Activated CD4-positive, CD25-positive, alpha-beta regulatory T cell treated with anti-CD3 and anti-CD28 coated beads, Interleukin-2, amount 50 U/mL, for 24 hours (primary cell): ENCODE data around the gene TMEM107.
A peak's percentile ranks its signal among the peaks of the same experiment; 100 is the strongest.

Experiments used
- ATAC-seq, 2 donors: fragments of 150-1000 bp; cut with Tn5 transposase; one replicate each; pipeline ENCODE4 v1.10.0; 2021; ENCODE audit warnings: mild to moderate bottlenecking in 1 of 2, moderate library complexity in 1 of 2

The TMEM107 gene

DNA sequence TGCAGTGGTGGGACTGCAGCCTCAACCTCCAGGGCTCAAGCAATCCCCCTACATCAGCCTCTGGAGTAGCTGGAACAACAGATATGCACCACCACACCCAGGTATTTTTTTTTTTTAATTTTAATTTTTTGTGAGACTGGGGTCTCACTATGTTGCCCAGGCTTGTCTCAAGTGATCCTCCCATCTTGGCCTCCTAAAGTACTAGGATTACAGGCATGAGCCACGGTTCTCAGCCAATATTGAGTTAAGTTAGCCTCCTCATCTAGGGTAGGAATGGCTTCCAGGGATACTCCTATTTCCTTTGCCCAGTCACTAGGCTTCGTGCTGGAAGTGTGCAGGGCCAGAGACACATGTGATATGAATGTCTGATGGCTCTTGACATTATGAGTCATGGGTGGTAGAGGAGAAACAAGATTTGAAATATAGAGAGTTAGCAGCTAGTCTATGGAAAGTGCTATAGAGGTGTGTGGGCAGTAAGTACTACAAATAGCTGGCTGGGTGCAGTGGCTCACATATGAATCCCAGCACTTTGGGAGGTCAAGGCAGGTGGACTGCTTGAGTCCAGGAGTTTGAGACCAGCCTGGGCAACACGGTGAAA, 44.2 kb downstream of the TMEM107 start:
- peak; percentile 41 to 60 for ATAC-seq

DNA sequence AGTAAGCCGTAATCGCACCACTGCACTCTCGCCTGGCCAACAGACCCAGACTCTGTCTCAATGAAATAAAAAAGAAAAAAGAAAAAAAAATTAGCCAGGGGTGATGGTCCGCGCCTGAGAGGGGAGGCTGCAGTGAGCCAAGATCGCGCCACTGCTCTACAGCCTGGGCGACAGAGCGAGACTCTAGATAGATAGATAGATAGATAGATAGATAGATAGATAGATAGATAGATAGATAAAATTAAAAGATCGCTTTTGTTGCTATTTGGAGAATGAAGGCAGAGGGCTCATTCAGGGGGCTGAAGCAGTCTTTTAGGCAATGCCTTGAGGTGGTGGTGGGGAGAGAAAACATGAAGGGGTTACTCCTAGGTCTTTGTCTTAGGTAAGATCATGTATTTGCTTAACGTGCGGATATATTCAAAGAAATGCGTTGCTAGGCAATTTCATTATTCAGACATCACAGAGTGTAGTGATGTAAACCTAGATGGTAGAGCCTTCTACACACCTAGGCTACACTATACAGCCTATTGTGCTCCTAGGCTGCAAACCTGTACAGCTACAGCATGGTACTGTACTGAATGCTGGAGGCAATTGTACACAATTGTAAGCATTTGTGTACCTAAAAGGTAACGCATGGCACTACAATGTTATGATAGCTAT, 47.9 kb downstream of the TMEM107 start:
- no peak for ATAC-seq

DNA sequence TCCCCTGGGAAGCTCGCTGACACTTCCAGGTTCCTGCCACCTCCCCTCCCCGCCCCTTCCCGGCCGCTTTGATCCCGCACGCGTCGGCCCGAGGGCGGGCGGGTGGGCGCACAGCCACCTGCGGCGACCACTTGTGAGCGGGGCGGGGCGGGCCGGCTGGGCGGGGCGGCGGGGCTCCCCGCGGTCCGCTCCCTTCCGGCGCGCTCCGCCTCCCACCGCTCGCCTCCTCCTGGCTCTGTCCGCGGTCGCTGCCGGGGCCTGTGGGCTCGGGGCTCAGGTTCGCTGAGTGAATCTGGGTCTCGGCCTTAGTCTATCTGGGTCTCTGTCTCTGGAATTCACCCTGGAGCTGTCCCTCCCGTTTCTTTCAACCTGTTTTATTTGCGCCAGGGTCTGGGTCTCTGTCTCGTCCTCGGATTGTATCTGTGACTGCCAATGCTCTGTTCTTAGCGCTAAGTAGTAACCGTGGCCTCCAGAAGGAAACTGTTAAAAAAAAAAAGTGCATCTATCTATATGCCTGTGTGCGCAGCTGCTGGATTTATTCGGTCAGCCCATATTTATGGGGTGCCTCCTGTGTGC, 49.6 kb downstream of the TMEM107 start:
- ATAC-seq, result peak; percentile 29 to 37

DNA sequence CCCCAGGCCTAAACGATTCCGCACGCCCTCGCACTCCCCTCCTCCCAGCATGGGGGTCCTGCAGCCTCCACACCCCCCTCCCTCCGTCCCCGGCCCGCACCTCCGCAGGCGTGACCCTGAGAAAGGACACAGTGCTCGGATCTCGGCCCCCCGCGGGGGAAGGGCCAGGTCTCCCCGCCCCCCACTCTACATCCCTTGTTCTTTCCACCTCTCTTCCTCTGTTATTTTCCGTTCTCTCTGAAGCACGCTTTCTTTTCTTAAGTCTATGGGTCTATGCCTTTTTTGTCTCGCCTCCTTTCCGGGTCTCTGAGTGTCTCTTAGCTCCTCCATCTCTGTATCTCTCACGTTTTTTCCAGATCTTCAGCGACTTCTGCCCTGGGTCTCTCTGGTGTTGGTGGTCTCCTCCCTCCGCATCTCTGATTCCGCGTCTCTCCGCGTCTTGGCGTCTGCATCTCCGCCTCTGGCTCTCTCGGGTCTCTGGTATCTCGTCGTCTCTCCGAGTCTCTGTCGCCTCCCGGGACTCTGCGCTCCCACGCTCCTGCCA, 50.2 kb downstream of the TMEM107 start:
- ATAC-seq, result peak; percentile 2 to 13

DNA sequence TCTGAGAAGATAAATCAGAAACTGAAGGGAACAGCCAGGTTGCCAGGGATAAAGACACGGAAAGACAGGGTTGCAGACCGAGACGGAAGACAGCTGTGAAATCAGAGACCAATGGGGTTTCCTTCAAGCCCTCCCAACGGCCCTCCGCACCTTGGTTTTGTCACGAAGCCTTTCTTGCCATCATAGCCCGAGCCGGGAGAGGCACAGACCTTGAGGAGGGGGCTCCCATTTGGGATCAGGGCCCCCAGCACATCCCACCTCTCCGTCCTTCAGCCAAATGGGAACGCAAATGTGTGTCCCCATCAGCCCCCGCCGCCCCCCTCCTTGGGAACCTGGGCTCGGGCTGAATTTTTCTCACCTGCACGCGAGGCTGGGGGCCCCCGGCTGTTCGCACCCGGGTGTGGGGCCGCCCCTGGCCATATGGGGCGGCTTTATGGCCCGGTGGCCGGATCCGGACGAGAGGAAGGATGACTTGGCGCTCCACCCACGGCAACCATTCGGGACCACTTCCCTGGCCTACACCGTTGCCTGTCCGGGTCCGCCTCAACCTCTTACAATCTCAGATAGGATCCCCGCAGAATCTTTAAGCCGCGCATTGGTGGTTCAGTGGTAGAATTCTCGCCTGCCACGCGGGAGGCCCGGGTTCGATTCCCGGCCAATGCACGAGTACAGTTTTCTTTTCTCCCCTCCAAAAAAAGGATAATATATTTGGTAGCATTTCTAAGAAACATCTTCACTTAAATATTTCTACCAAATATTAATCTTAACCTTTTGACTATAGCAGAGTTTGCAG, 50.8 kb downstream of the TMEM107 start:
- peak; percentile 26 to 36 for ATAC-seq

DNA sequence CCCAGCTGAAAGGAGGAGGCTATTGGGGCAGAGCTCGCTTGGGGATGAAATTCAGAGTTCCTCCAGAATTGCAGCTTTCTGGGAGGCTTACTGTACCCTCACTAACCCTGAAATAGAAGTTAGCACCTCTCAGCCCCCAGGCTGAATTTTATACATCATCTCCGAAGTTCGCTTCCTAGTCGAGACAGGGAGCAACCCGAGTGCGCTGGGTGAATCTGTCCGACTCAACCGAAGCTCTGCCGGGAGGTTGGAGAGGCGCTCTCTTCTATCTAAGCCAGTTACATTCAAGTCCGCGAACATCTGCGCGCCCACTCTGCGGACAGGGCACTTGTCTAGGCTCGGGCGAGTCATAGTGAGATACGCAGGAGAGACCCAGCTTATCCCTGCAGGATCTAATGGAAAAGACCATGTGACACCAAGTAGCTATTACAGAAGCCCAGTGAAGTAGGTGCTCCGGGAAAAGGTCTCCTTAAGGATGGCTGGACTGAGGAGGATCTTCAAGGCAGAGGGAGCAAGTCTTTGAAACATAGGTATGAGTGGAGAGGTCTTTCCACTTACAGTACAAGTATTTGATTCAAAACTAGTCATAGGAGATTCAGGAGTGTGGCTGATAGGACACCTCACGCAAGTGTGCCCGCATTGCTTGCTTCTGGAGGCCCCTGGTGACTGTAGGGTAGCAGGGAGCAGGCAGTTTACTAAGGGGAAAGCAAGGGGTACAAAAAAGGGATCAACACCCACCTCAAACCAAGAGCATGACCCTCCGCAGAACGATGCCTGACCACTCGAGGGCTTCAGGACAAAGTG, 51.6 kb downstream of the TMEM107 start:
- no peak for ATAC-seq

DNA sequence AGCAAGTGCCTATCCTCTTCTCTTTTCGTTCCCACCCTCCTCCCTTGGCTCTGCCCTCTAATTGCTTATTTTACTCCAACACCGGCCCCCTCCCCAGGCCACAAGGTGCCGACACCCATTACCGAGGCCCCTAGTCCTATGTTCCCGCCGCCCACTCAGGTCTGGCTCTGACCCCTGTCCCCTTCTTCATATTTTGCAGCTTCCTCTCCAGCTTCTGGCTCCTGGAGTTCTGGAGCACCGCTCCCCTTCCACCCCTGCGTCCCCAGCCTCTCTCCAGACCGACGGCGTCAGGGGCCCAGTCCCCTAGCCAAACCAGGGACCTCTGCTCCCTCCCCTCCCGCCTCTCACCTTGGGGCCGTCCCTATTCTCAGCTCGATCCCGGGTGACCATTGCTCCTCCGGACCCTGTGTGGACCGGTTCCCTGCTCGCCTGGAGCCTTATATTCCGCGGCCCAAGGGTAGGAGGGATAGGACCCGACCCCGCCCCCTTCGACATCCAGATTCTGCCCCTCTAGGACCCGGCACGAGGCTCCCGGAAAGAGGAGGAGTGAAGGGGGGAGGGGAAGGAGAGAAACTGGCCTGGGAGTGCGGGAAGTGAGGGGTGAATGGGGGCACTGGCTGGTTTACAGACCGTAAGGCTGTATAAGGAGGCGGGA, 52.4 kb downstream of the TMEM107 start, which contains the start of gene HES7:
TSS of gene HES7 (minus strand) at position 412 of the 655 bp plus-strand sequence. CDS start at position 390, 22 bp downstream.
- no peak for ATAC-seq

DNA sequence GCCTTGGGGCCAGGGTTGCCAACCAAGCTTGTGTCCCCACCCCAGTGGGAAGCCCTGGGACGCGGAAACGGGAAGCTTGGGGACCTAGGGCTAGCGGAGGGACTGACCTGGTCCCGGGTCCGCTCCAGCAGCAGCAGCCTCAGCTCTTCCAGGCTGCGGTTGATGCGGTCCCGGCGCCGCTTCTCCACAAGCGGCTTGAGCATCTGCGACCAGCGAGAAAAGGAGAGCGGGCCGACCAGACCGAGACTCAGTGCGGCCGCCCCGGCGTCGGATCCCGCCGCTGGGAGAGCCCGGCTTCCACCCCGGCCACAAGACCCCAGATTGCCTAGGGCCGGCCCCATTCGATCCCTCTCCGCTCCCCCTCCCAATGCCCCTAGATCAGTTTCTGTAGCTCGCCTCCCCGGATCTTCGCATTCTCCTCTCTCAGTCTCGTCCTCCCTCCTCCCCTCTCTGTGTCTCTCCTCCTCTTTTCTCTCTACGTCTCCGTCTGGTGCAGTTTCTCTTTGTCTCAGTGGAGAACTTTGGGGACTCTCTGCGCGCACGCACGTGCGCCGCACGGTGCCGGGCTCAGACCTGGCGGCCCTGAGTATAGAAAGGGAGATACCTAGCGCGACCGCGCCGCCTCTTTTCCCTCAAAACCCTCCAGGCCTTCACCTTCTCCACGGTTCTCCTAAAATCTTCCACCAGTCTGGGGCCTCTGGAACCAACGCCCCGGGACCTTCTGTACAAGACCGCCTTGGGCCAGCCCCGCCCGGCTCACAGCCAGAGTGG, 53.1 kb downstream of the TMEM107 start:
- peak; percentile 6 to 7 for ATAC-seq
